ENCODE measurements around the gene TTC12.

GRCh38 chr11:113272927-113273615 lies 41.3 kb upstream of the TTC12 start:
- TF ChIP-seq CTCF (IDR thresholded peaks at IDR 0.05) (no peak), POLR2A (IDR thresholded peaks at IDR 0.05) (no peak)

Data from body of pancreas (tissue), 4 donors.